A549 (cell line): ENCODE results near the gene KCNRG. TPM values are rescaled to one million over a fixed set of nuclear protein-coding genes. Genes with fewer than 3 reads are reported as not detected.

ENCODE experiments used
- CBX8 ChIP-seq: fragments of 200-600 bp; sonication (generic); IDR thresholded peaks from 2 replicates; pipeline ENCODE4 v1.6.1; 2016
- CEBPB ChIP-seq, 2 experiments: fragments of >200 bp in 1 of 2; sonication (Bioruptor Twin) in 1 of 2; formaldehyde crosslinking in 1 of 2; IDR thresholded peaks; 2 replicates each; pipeline ENCODE4 v1.6.1; 2012 to 2016
- EHF ChIP-seq: fragments of 250-450 bp; sonication (Bioruptor Pico); IDR thresholded peaks from 2 replicates; pipeline ENCODE4 v1.5.0; 2020; ENCODE audit warnings: mild to moderate bottlenecking
- EHMT2 ChIP-seq: fragments of 200-600 bp; sonication (generic); IDR thresholded peaks from 2 replicates; pipeline ENCODE4 v1.6.1; 2016; ENCODE audit warnings: antibody characterized with exemption, low read depth, mild to moderate bottlenecking, moderate library complexity
- EP300 ChIP-seq, 2 experiments: fragments of >200 bp; sonication (Bioruptor Twin); formaldehyde crosslinking; IDR thresholded peaks; 2 replicates in 1 of 2; 3 replicates in 1 of 2; pipeline ENCODE4 v1.6.1; 2016 to 2017
- FOSB ChIP-seq: fragments of 250-450 bp; sonication (Bioruptor Pico); IDR thresholded peaks from 2 replicates; pipeline ENCODE4 v1.5.0; 2020; ENCODE audit warnings: mild to moderate bottlenecking, moderate library complexity
- HDAC2 ChIP-seq: fragments of 200-600 bp; sonication (generic); IDR thresholded peaks from 2 replicates; pipeline ENCODE4 v1.6.1; 2016
- JUN ChIP-seq, 2 experiments: fragments of >200 bp; sonication (Bioruptor Twin); formaldehyde crosslinking; IDR thresholded peaks; 2 replicates in 1 of 2; 3 replicates in 1 of 2; pipeline ENCODE4 v1.6.1; 2016 to 2017
- KDM5A ChIP-seq: fragments of 200-600 bp; sonication (generic); IDR thresholded peaks from 2 replicates; pipeline ENCODE4 v1.6.1; 2016; ENCODE audit warnings: antibody characterized with exemption, mild to moderate bottlenecking
- MAFK ChIP-seq: fragments of 450-650 bp; IDR thresholded peaks from 2 replicates; pipeline ENCODE4 v1.6.1; 2014; ENCODE audit not compliant: partially characterized antibody
- MYC ChIP-seq: IDR thresholded peaks from 2 replicates; pipeline ENCODE4 v1.6.1; 2012; ENCODE audit warnings: mild to moderate bottlenecking, inconsistent platforms, low read length, improper control_type of control experiment, borderline replicate concordance
- NPAS2 ChIP-seq: fragments of 250-450 bp; sonication (Bioruptor Pico); IDR thresholded peaks from 2 replicates; pipeline ENCODE4 v1.8.0; 2022; ENCODE audit warnings: mild to moderate bottlenecking, moderate library complexity, borderline replicate concordance
- POLR2AphosphoS2 ChIP-seq: conservative IDR thresholded peaks from 2 replicates; pipeline ENCODE4 v1.6.1; 2012; ENCODE audit warnings: low read length, improper control_type of control experiment, inconsistent platforms
- RARB ChIP-seq: fragments of 250-450 bp; sonication (Bioruptor Pico); IDR thresholded peaks from 2 replicates; pipeline ENCODE4 v1.8.0; 2021; ENCODE audit warnings: mild to moderate bottlenecking, moderate library complexity
- RNF2 ChIP-seq: fragments of 200-600 bp; sonication (generic); IDR thresholded peaks from 2 replicates; pipeline ENCODE4 v1.6.1; 2016; ENCODE audit warnings: low read depth, mild to moderate bottlenecking, antibody characterized with exemption, moderate library complexity, borderline replicate concordance
- SMC3 ChIP-seq: fragments of >200 bp; sonication (Bioruptor Twin); formaldehyde crosslinking; IDR thresholded peaks from 3 replicates; pipeline ENCODE4 v1.6.1; 2018; ENCODE audit warnings: inconsistent platforms
- SREBF2 ChIP-seq: fragments of 450-650 bp; IDR thresholded peaks from 2 replicates; pipeline ENCODE4 v1.6.1; 2014; ENCODE audit warnings: mild to moderate bottlenecking, moderate library complexity
- ZFP36 ChIP-seq: fragments of 450-650 bp; IDR thresholded peaks from 2 replicates; pipeline ENCODE4 v1.6.1; 2014; ENCODE audit warnings: borderline replicate concordance; ENCODE audit not compliant: partially characterized antibody
- polyA plus RNA-seq, 4 experiments: library from polyadenylated mRNA; depleted of rRNA in 3 of 4; stranded (reverse); fragments of >200 nt; fragmentation: RNase III in 1 of 4; extraction: RNeasy Plus Mini Kit Qiagen cat#74134 plus additional on column Dnase treatment in 1 of 4; gene quantifications; 2 replicates in 3 of 4; 3 replicates in 1 of 4; pipeline ENCODE4 v1.2.3, GENCODE V29; 2011 to 2017
- TF ChIP-seq, protein P1 (sequence below): fragments of 200-600 bp; sonication (generic); IDR thresholded peaks from 2 replicates; pipeline ENCODE4 v1.6.1; 2016; ENCODE audit warnings: antibody characterized with exemption, mild to moderate bottlenecking, moderate library complexity
- TF ChIP-seq, protein P2 (sequence below): fragments of >200 bp; sonication (Bioruptor Twin); formaldehyde crosslinking; IDR thresholded peaks from 3 replicates; pipeline ENCODE4 v1.6.1; 2016
- TF ChIP-seq, protein P3 (sequence below): fragments of >200 bp; sonication (Bioruptor Twin); formaldehyde crosslinking; IDR thresholded peaks from 3 replicates; pipeline ENCODE4 v1.5.1; 2016
- TF ChIP-seq, protein P4 (sequence below): fragments of >200 bp; sonication (Bioruptor Twin); formaldehyde crosslinking; IDR thresholded peaks from 2 replicates; pipeline ENCODE4 v1.6.1; 2016
- TF ChIP-seq, protein P5 (sequence below): fragments of 250-450 bp; sonication (Bioruptor Pico); IDR thresholded peaks from 2 replicates; pipeline ENCODE4 v1.5.0; 2021; ENCODE audit warnings: mild to moderate bottlenecking, moderate library complexity, borderline replicate concordance

The KCNRG gene
- polyA plus RNA-seq, 2 of the 4 experiments (the other 2 are of a cell fraction), result 0.53 to 1.5 TPM

DNA sequence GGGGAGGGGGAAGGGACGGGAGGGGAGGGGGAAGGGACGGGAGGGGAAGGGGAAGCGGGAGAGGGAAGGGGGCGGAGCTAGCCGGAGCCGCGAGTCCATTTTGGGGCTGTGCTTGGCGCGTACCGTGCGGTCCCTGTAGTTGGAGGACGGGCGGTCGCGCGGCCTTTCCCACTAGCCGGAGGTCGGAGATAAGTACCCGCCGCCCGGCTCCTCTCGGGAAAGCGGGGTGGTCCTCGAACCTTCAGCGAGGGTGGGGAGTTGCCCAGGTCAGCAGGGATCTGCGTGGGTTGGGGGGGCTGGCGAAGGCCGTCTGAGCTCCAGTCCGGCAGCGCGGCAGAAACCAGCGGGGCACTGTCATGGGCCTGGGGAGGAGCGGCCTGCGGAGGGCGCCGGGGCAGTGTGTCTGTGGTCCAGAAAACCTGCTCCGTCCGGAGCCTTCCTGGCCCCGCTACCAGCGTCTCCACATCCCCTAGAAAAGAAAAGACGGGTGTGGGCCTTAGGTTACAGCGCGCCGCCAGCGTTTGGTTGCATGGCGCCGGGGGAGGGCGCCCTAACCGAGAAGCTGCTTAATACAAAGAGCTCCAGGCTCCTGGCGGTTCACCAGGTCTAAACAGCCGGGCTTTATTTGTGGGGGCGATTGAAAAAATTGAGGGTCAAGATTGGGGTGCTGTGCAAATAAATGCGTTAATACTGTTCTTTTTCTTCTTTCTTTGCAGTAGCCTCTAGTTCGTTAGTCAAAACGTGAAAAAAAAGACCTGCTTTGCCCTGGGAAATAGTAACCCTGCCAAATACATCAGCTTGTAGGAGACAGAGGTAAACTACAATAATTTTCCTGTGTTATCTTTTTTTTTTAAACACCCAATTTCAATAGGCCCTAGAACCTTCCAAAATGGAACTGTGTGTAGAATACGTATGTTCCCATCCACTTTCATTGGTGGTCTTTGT is 18.0 kb upstream of the KCNRG start, which contains the start of gene TRIM13 (continued):
- TF ChIP-seq, protein P1, sequence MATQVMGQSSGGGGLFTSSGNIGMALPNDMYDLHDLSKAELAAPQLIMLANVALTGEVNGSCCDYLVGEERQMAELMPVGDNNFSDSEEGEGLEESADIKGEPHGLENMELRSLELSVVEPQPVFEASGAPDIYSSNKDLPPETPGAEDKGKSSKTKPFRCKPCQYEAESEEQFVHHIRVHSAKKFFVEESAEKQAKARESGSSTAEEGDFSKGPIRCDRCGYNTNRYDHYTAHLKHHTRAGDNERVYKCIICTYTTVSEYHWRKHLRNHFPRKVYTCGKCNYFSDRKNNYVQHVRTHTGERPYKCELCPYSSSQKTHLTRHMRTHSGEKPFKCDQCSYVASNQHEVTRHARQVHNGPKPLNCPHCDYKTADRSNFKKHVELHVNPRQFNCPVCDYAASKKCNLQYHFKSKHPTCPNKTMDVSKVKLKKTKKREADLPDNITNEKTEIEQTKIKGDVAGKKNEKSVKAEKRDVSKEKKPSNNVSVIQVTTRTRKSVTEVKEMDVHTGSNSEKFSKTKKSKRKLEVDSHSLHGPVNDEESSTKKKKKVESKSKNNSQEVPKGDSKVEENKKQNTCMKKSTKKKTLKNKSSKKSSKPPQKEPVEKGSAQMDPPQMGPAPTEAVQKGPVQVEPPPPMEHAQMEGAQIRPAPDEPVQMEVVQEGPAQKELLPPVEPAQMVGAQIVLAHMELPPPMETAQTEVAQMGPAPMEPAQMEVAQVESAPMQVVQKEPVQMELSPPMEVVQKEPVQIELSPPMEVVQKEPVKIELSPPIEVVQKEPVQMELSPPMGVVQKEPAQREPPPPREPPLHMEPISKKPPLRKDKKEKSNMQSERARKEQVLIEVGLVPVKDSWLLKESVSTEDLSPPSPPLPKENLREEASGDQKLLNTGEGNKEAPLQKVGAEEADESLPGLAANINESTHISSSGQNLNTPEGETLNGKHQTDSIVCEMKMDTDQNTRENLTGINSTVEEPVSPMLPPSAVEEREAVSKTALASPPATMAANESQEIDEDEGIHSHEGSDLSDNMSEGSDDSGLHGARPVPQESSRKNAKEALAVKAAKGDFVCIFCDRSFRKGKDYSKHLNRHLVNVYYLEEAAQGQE, result no peak
- TF ChIP-seq FOSB (no peak), EP300 (IDR thresholded peaks at IDR 0.05) (no peak; a peak in 1 of 5 replicates), NPAS2 (no peak), SMC3 (peak; percentile 59; the same call in 2 of the 3 replicates), MYC (no peak; the same call in 1 of the 2 replicates), SREBF2 (no peak), MAFK (no peak), CEBPB (IDR thresholded peaks at IDR 0.05) (no peak), CBX8 (no peak), KDM5A (peak; percentile 33; the same call in 1 of the 2 replicates), RNF2 (no peak), RARB (no peak), ZFP36 (no peak), POLR2AphosphoS2 (no peak), EHF (no peak), HDAC2 (no peak), JUN (IDR thresholded peaks at IDR 0.05) (peak in 1 of 2 experiments; percentile 82; a peak in 1 of 5 replicates), EHMT2 (no peak)
- TF ChIP-seq, protein P2, sequence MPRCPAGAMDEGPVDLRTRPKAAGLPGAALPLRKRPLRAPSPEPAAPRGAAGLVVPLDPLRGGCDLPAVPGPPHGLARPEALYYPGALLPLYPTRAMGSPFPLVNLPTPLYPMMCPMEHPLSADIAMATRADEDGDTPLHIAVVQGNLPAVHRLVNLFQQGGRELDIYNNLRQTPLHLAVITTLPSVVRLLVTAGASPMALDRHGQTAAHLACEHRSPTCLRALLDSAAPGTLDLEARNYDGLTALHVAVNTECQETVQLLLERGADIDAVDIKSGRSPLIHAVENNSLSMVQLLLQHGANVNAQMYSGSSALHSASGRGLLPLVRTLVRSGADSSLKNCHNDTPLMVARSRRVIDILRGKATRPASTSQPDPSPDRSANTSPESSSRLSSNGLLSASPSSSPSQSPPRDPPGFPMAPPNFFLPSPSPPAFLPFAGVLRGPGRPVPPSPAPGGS, result 0 out of 3 replicates have a peak, but pooled peaks have one; percentile 36
- TF ChIP-seq, protein P3, sequence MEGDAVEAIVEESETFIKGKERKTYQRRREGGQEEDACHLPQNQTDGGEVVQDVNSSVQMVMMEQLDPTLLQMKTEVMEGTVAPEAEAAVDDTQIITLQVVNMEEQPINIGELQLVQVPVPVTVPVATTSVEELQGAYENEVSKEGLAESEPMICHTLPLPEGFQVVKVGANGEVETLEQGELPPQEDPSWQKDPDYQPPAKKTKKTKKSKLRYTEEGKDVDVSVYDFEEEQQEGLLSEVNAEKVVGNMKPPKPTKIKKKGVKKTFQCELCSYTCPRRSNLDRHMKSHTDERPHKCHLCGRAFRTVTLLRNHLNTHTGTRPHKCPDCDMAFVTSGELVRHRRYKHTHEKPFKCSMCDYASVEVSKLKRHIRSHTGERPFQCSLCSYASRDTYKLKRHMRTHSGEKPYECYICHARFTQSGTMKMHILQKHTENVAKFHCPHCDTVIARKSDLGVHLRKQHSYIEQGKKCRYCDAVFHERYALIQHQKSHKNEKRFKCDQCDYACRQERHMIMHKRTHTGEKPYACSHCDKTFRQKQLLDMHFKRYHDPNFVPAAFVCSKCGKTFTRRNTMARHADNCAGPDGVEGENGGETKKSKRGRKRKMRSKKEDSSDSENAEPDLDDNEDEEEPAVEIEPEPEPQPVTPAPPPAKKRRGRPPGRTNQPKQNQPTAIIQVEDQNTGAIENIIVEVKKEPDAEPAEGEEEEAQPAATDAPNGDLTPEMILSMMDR, result peak; percentile 65
- TF ChIP-seq, protein P4, sequence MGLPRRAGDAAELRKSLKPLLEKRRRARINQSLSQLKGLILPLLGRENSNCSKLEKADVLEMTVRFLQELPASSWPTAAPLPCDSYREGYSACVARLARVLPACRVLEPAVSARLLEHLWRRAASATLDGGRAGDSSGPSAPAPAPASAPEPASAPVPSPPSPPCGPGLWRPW, result no peak
- TF ChIP-seq, protein P5, sequence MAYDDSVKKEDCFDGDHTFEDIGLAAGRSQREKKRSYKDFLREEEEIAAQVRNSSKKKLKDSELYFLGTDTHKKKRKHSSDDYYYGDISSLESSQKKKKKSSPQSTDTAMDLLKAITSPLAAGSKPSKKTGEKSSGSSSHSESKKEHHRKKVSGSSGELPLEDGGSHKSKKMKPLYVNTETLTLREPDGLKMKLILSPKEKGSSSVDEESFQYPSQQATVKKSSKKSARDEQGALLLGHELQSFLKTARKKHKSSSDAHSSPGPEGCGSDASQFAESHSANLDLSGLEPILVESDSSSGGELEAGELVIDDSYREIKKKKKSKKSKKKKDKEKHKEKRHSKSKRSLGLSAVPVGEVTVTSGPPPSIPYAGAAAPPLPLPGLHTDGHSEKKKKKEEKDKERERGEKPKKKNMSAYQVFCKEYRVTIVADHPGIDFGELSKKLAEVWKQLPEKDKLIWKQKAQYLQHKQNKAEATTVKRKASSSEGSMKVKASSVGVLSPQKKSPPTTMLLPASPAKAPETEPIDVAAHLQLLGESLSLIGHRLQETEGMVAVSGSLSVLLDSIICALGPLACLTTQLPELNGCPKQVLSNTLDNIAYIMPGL, result peak; percentile 45; the same call in 1 of the 2 replicates
- TF ChIP-seq, all 56 proteins: peak for 9
